ENCODE data around the gene LYPD6B.

GRCh38 chr2:149039213-149039724, 770 bp downstream of the LYPD6B start:
- no peak for TF ChIP-seq CTCF (IDR thresholded peaks at IDR 0.05; ENCODE audit: poor library complexity)
- TF ChIP-seq EZH2 (IDR thresholded peaks at IDR 0.05; ENCODE audit: borderline replicate concordance): no peak
- no peak for TF ChIP-seq EZH2phosphoT487 (IDR thresholded peaks at IDR 0.05; ENCODE audit: low read depth, severe bottlenecking, unreplicated experiment)

Measured in hepatocyte (in vitro differentiated cells).